ENCODE data around the gene PROB1. TPM values are rescaled to one million over a fixed set of nuclear protein-coding genes. Genes with fewer than 3 reads are reported as not detected.
A peak's percentile ranks its signal among the peaks of the same experiment; 100 is the strongest.

The PROB1 gene
- total and polyA plus RNA-seq, 2 of the 13 experiments (the other 11 are each of a cell fraction or from before 2014, with no cell fraction given), result 0.69 to 1.1 TPM

- no peak for TF ChIP-seq NONO (IDR thresholded peaks at IDR 0.05)
- peak; percentile 90 for TF ChIP-seq NONO (CRISPR knock-in tag; conservative IDR thresholded peaks at IDR 0.05)
- no peak; the same call in 1 of the 2 replicates for TF ChIP-seq NCOR1 (IDR thresholded peaks at IDR 0.05; ENCODE audit: borderline replicate concordance, low read length)
- peak; percentile 56; the same call in 1 of the 2 replicates for TF ChIP-seq MTA1 (CRISPR knock-in tag; IDR thresholded peaks at IDR 0.05; ENCODE audit: borderline replicate concordance)
- peak; percentile 80 for TF ChIP-seq GABPA (IDR thresholded peaks at IDR 0.05; ENCODE audit: low read depth, low read length)
- TF ChIP-seq GABPA (CRISPR knock-in tag; IDR thresholded peaks at IDR 0.05; ENCODE audit: low read depth), result peak; percentile 97
- TF ChIP-seq ZBTB37 (CRISPR knock-in tag; IDR thresholded peaks at IDR 0.05), result peak; percentile 71; the same call in 1 of the 2 replicates
- peak; percentile 79; the same call in 1 of the 2 replicates for TF ChIP-seq FIP1L1 (IDR thresholded peaks at IDR 0.05; ENCODE audit: borderline replicate concordance, insufficient read depth, low read depth, low read length)
- no peak for TF ChIP-seq FLYWCH1 (CRISPR knock-in tag; IDR thresholded peaks at IDR 0.05)
- peak; percentile 97 for TF ChIP-seq RFXAP (CRISPR knock-in tag; IDR thresholded peaks at IDR 0.05; ENCODE audit: borderline replicate concordance)
- no peak for TF ChIP-seq CC2D1A (CRISPR knock-in tag; IDR thresholded peaks at IDR 0.05)
Observed at GRCh38 chr5:139341689-139342422, 53.0 kb downstream of the PROB1 start, which contains the start of gene PAIP2 (continued).
